HepG2 (cell line): ENCODE results near the gene CNTFR. TPM values are rescaled to one million over a fixed set of nuclear protein-coding genes. Genes with fewer than 3 reads are reported as not detected.

Source experiments
- ATAC-seq: fragments of 200-7000 bp; cut with Tn5 transposase; 3 replicates; pipeline ENCODE4 v1.9.1; 2020; ENCODE audit warnings: mild to moderate bottlenecking, moderate library complexity
- BruUV-seq: library from RNA; stranded (reverse); fragments of 400-500 nt; replicated peaks from 2 replicates; lab custom pipeline; 2021; lab: Mats Ljungman, UMichigan
- CTCF ChIA-PET: fragments of 300-600 bp; formaldehyde crosslinking; extraction: SDS; loops from one replicate; lab custom pipeline; 2021; ENCODE audit warnings: low total read pairs, inconsistent platforms, low intra/inter-chr PET ratio; lab: Yijun Ruan, JAX
- POLR2A ChIA-PET: fragments of 350-600 bp; sonication (Branson Sonifier 250); formaldehyde crosslinking; loops from one replicate; lab custom pipeline; 2020; ENCODE audit warnings: antibody characterized with exemption, inconsistent platforms; lab: Yijun Ruan, JAX
- DNase-seq: peaks from one replicate; pipeline ENCODE4 v3.0.0-alpha.2; 2015; ENCODE audit warnings: low spot score
- FAIRE-seq: peaks from 3 replicates; lab custom pipeline; 2011; peaks lifted over from hg19 to GRCh38; lab: Jason Lieb, UNC
- H2AFZ ChIP-seq: one replicate; pipeline ENCODE4 v1.6.1; 2011; ENCODE audit warnings: low read length, inconsistent platforms
- H3K27ac ChIP-seq: fragments of 300-600 bp; 3 replicates; pipeline ENCODE4 v1.8.0; 2011; ENCODE audit warnings: mixed run types, mild to moderate bottlenecking, mixed read lengths, low read length, inconsistent platforms; ENCODE audit not compliant: insufficient read depth; ENCODE audit errors: extremely low read length
- H3K27me3 ChIP-seq, 2 experiments: fragments of 200-600 bp in 1 of 2; 2 replicates in 1 of 2; 3 replicates in 1 of 2; pipeline versions ENCODE4 v1.6.0 to v1.8.0; 2011; ENCODE audit warnings: low read length in 2 of 2, mild to moderate bottlenecking in 2 of 2, moderate library complexity in 2 of 2, inconsistent platforms in 1 of 2; ENCODE audit not compliant: insufficient read depth in 2 of 2, control insufficient read depth in 1 of 2
- H3K36me3 ChIP-seq, 2 experiments: fragments of 200-600 bp in 1 of 2; replicated peaks in 1 of 2; 2 replicates in 1 of 2; 3 replicates in 1 of 2; pipeline versions ENCODE4 v1.5.1 to v1.8.0; 2011; ENCODE audit warnings: low read length in 2 of 2, inconsistent platforms in 1 of 2; ENCODE audit not compliant: insufficient read depth in 2 of 2, control insufficient read depth in 1 of 2
- H3K4me1 ChIP-seq: 2 replicates; pipeline ENCODE4 v1.5.1; 2012; ENCODE audit warnings: low read length, inconsistent platforms; ENCODE audit not compliant: insufficient read depth
- H3K4me2 ChIP-seq: 2 replicates; pipeline ENCODE4 v1.6.0; 2011; ENCODE audit warnings: low read depth, low read length, inconsistent platforms
- H3K4me3 ChIP-seq, 3 experiments: fragments of 200-600 bp in 1 of 3; sonication (generic), shearing (Covaris generic) in 1 of 3; replicated peaks in 1 of 3; 2 replicates each; pipeline ENCODE4 v1.5.1; 2011 to 2016; ENCODE audit warnings: low read length in 3 of 3, inconsistent platforms in 2 of 3, low read depth in 2 of 3, mild to moderate bottlenecking in 2 of 3, control low read depth in 1 of 3, mixed read lengths in 1 of 3; ENCODE audit not compliant: insufficient read depth in 1 of 3
- H3K79me2 ChIP-seq: one replicate; pipeline ENCODE4 v1.6.1; 2011; ENCODE audit warnings: low read length, inconsistent platforms; ENCODE audit not compliant: insufficient read depth
- H3K9ac ChIP-seq: 2 replicates; pipeline ENCODE4 v1.6.0; 2011; ENCODE audit warnings: mild to moderate bottlenecking, low read depth, low read length, inconsistent platforms; ENCODE audit not compliant: insufficient read depth
- H3K9me3 ChIP-seq: 2 replicates; pipeline ENCODE4 v1.5.1; 2012; ENCODE audit warnings: mild to moderate bottlenecking, low read length
- H4K20me1 ChIP-seq: 2 replicates; pipeline ENCODE4 v1.6.0; 2011; ENCODE audit warnings: inconsistent platforms, mild to moderate bottlenecking, low read length, moderate library complexity; ENCODE audit not compliant: insufficient read depth
- FOXC1 ChIP-seq: sonication (generic); formaldehyde crosslinking; IDR thresholded peaks from 2 replicates; pipeline ENCODE4 v1.8.0; 2022; ENCODE audit warnings: mild to moderate bottlenecking, missing genetic modification reagents, borderline replicate concordance
- HMGXB4 ChIP-seq, 2 experiments: sonication (generic) in 1 of 2; formaldehyde crosslinking in 1 of 2; IDR thresholded peaks; 2 replicates each; pipeline versions ENCODE4 v1.4.0 to v1.6.1; 2018 to 2020; ENCODE audit warnings: missing genetic modification reagents in 2 of 2, borderline replicate concordance in 1 of 2, low read depth in 1 of 2, mild to moderate bottlenecking in 1 of 2, missing biosample characterization in 1 of 2
- NFKBIZ ChIP-seq: IDR thresholded peaks from 2 replicates; pipeline ENCODE4 v1.6.1; 2018; ENCODE audit warnings: missing genetic modification reagents, missing compliant biosample characterization
- PRPF4 ChIP-seq: fragments of 200-400 bp; formaldehyde crosslinking; IDR thresholded peaks from 2 replicates; pipeline ENCODE4 v1.6.1; 2016; ENCODE audit warnings: low read length, low read depth; ENCODE audit not compliant: poor library complexity, severe bottlenecking
- ZFX ChIP-seq: sonication (generic); formaldehyde crosslinking; IDR thresholded peaks from 2 replicates; pipeline ENCODE4 v1.4.0; 2020; ENCODE audit warnings: mild to moderate bottlenecking, low read depth, missing genetic modification reagents, moderate library complexity
- ZNF331 ChIP-seq: sonication (generic); formaldehyde crosslinking; IDR thresholded peaks from 2 replicates; pipeline ENCODE4 v1.4.0; 2020; ENCODE audit warnings: missing genetic modification reagents
- ZNF563 ChIP-seq: sonication (generic); formaldehyde crosslinking; IDR thresholded peaks from 2 replicates; pipeline ENCODE4 v1.8.0; 2022; ENCODE audit warnings: mild to moderate bottlenecking, moderate library complexity, missing genetic modification reagents
- ZNF619 ChIP-seq: sonication (generic); formaldehyde crosslinking; IDR thresholded peaks from 2 replicates; pipeline ENCODE4 v1.4.0; 2020; ENCODE audit warnings: mild to moderate bottlenecking, missing genetic modification reagents
- WGBS: methylation state at CpG from one replicate; pipeline ENCODE4 v1.1.6; 2017; ENCODE audit warnings: low lambda C conversion rate; 5-methylcytosine and 5-hydroxymethylcytosine counted together
- in situ Hi-C: cut with HindIII; loops from 2 replicates; pipeline ENCODE4 v1.10.0; 2017; ENCODE audit warnings: low pct_unique_long_range_greater_than_20kb; ENCODE audit not compliant: extremely low pct_ligation_motif_present
- intact Hi-C: fragments of 100-400 bp; cut with micrococcal nuclease; formaldehyde crosslinking; loops from one replicate; pipeline ENCODE4 v1.10.0; 2022; ENCODE audit not compliant: unreplicated experiment
- polyA plus RNA-seq, 8 experiments: library from polyadenylated mRNA; depleted of rRNA in 3 of 8; stranded (reverse) in 7 of 8; unstranded in 1 of 8; fragments of >200 nt; fragmentation: Illumina TruSeq in 4 of 8; extraction: Trizol in 4 of 8; gene quantifications; 2 replicates each; pipeline versions ENCODE4 v1.2.1 to v1.2.3, GENCODE V29; 2011 to 2016; ENCODE audit warnings: low read depth in 4 of 8, missing spikeins in 1 of 8, mixed read lengths in 1 of 8; ENCODE audit not compliant: insufficient read depth in 1 of 8
- total RNA-seq, 5 experiments: library from RNA; depleted of rRNA; stranded (reverse); fragments of >200 nt; fragmentation: Illumina TruSeq; extraction: Trizol; gene quantifications; 2 replicates each; pipeline ENCODE4 v1.2.3, GENCODE V29; 2016; ENCODE audit warnings: low read depth in 1 of 5
- TF ChIP-seq, protein P1 (sequence below): sonication (generic); formaldehyde crosslinking; IDR thresholded peaks from 2 replicates; pipeline ENCODE4 v1.5.1; 2020; ENCODE audit warnings: missing genetic modification reagents, mild to moderate bottlenecking, borderline replicate concordance
- TF ChIP-seq, protein P2 (sequence below): sonication (generic); formaldehyde crosslinking; IDR thresholded peaks from 2 replicates; pipeline ENCODE4 v1.8.0; 2022; ENCODE audit warnings: low read depth, missing genetic modification reagents
- TF ChIP-seq, protein P3 (sequence below): sonication (generic); formaldehyde crosslinking; IDR thresholded peaks from 2 replicates; pipeline ENCODE4 v1.4.0; 2020; ENCODE audit warnings: missing genetic modification reagents
- TF ChIP-seq, protein P4 (sequence below): IDR thresholded peaks from 2 replicates; pipeline ENCODE4 v1.6.1; 2012; ENCODE audit warnings: inconsistent platforms

The CNTFR gene
- total and polyA plus RNA-seq, 2 of the 13 experiments (the other 11 are each of a cell fraction or from before 2014, with no cell fraction given), result not detected

- TF ChIP-seq ZNF619 (CRISPR knock-in tag) (no peak), PRPF4 (no peak), ZNF563 (CRISPR knock-in tag) (no peak), FOXC1 (no peak), ZNF331 (no peak), NFKBIZ (CRISPR knock-in tag) (no peak), HMGXB4 (CRISPR knock-in tag; IDR thresholded peaks at IDR 0.05; ENCODE audit: borderline replicate concordance in 1 of 2, low read depth in 1 of 2) (no peak), ZFX (CRISPR knock-in tag) (no peak)
- TF ChIP-seq, protein P1, sequence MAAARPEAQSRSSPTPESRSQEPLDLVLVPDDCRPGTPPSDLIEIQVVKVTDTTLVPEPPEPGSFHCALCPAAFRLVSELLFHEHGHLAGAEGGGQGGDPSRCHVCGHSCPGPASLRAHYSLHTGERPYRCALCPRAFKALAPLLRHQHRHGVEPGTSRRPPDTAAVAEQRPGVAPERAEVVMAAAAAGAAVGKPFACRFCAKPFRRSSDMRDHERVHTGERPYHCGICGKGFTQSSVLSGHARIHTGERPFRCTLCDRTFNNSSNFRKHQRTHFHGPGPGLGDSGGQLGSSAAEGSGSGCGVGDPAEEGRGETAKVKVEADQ (CRISPR knock-in tag), result no peak
- TF ChIP-seq, protein P2, sequence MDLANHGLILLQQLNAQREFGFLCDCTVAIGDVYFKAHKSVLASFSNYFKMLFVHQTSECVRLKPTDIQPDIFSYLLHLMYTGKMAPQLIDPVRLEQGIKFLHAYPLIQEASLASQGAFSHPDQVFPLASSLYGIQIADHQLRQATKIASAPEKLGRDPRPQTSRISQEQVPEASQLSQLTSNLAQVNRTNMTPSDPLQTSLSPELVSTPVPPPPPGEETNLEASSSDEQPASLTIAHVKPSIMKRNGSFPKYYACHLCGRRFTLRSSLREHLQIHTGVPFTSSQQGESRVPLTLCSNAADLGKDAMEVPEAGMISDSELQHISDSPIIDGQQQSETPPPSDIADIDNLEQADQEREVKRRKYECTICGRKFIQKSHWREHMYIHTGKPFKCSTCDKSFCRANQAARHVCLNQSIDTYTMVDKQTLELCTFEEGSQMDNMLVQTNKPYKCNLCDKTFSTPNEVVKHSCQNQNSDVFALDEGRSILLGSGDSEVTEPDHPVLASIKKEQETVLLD (CRISPR knock-in tag), result no peak
- TF ChIP-seq, protein P3, sequence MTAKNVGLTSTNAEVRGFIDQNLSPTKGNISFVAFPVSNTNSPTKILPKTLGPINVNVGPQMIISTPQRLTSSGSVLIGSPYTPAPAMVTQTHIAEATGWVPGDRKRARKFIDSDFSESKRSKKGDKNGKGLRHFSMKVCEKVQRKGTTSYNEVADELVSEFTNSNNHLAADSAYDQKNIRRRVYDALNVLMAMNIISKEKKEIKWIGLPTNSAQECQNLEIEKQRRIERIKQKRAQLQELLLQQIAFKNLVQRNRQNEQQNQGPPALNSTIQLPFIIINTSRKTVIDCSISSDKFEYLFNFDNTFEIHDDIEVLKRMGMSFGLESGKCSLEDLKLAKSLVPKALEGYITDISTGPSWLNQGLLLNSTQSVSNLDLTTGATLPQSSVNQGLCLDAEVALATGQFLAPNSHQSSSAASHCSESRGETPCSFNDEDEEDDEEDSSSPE, result no peak
- TF ChIP-seq, protein P4, sequence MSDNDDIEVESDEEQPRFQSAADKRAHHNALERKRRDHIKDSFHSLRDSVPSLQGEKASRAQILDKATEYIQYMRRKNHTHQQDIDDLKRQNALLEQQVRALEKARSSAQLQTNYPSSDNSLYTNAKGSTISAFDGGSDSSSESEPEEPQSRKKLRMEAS, result no peak
- TF ChIP-seq, all 625 proteins: peak for 0
- no peaks in the 10 kb centered on the region for H3K36me3 ChIP-seq
- no peak overlapping the region for H3K4me3 ChIP-seq
- no peaks in the 10 kb centered on the region for H3K9me3 ChIP-seq
- no TSS peak for BruUV-seq
- DNase-seq (no peak), FAIRE-seq (no peak), ATAC-seq (no peak)
- H3K79me2 ChIP-seq, result no peaks in the 10 kb centered on the region
- no peak overlapping the region for H3K9ac ChIP-seq
- no peak overlapping the region for H2AFZ ChIP-seq
- in situ Hi-C loops, result no loop called here
- intact Hi-C loops, result no loop called here
- no peaks in the 10 kb centered on the region for H3K4me1 ChIP-seq
- no peaks in the 10 kb centered on the region for H4K20me1 ChIP-seq
- no peak overlapping the region for H3K4me2 ChIP-seq
- WGBS, result 36% methylated on average over 8 of the region's 8 CpGs
- H3K27ac ChIP-seq, result no peak overlapping the region
- ChIA-PET POLR2A (no interaction called here), CTCF (no interaction called here)
- peaks cover 7 to 67% of the 10 kb centered on the region in 2 experiments; a peak in 4 of 5 replicates for H3K27me3 ChIP-seq
These were observed 23.7 kb downstream of the CNTFR start for GRCh38 chr9:34565856-34566255.
